GM10248 (cell line): ENCODE results near the gene COL4A6.

Experiments used
- CTCF ChIA-PET: fragments of 300-600 bp; sonication (Branson Sonifier 250); formaldehyde crosslinking; extraction: SDS; loops from one replicate; lab custom pipeline; 2021; ENCODE audit warnings: antibody characterized with exemption; lab: Yijun Ruan, JAX
- POLR2A ChIA-PET: fragments of 350-650 bp; sonication (Branson Sonifier 250); formaldehyde crosslinking; extraction: SDS; loops from one replicate; lab custom pipeline; 2020; ENCODE audit warnings: antibody characterized with exemption; lab: Yijun Ruan, JAX
- DNase-seq: peaks from one replicate; pipeline ENCODE4 v3.0.0; 2012; ENCODE audit errors: extremely low spot score
- TF ChIP-seq, protein P1 (sequence below): IDR thresholded peaks from 2 replicates; pipeline ENCODE4 v1.5.1; 2012; ENCODE audit warnings: mild to moderate bottlenecking, low read depth; ENCODE audit errors: extremely low read depth, missing control alignments, control extremely low read depth

Gene COL4A6

DNA sequence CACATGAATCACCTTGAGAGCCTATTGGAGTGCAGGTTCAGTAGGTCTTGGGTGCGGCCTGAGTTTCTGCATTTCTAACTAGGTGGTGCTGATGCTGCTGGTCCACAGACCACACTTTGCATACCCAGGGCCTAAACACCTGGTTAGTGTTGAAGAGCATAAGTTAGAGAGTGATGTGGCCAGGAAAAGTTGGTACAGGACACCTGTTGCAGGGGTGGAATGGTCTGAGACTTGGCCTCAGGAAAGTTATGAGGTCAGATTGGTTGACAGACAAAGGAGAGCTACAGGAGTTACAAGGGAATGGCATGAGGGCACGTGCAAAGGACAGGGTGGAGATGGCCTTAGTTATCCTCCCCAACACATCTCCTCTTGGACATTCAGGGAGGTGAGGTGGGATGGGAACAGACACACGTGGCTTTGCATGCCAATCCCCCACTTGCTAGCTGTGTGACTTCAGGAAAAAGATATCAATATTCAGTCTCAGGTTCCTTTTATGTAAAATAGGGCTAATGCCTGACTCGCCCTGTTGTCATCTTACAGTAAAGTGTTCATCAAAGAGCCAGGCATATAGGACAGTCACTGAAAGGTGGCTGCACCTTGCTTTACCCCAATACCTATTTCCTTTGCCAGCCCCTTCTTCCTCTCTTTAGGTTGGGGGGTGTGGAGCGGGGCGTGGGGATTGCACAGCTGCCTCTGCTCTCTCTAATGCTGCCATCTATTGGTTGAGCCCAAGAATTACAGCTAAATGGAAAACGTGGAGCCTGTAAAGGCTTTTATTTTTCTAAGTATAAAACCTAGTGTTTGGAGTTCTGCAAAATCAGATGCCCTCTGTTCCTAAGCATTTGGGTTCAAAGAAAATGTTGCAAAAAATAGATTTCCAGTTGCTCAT lies 299.2 kb downstream of the COL4A6 start:
- ChIA-PET CTCF (interaction anchor here (1.0 to 1.4 kb wide), 7 partner anchors 10 to 111 kb away, joined by 3 to 4 read pairs (median 3); no protein-coding TSS in a partner anchor), POLR2A (no interaction called here)
- TF ChIP-seq, protein P1, sequence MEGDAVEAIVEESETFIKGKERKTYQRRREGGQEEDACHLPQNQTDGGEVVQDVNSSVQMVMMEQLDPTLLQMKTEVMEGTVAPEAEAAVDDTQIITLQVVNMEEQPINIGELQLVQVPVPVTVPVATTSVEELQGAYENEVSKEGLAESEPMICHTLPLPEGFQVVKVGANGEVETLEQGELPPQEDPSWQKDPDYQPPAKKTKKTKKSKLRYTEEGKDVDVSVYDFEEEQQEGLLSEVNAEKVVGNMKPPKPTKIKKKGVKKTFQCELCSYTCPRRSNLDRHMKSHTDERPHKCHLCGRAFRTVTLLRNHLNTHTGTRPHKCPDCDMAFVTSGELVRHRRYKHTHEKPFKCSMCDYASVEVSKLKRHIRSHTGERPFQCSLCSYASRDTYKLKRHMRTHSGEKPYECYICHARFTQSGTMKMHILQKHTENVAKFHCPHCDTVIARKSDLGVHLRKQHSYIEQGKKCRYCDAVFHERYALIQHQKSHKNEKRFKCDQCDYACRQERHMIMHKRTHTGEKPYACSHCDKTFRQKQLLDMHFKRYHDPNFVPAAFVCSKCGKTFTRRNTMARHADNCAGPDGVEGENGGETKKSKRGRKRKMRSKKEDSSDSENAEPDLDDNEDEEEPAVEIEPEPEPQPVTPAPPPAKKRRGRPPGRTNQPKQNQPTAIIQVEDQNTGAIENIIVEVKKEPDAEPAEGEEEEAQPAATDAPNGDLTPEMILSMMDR: no peak
- no peak for DNase-seq

DNA sequence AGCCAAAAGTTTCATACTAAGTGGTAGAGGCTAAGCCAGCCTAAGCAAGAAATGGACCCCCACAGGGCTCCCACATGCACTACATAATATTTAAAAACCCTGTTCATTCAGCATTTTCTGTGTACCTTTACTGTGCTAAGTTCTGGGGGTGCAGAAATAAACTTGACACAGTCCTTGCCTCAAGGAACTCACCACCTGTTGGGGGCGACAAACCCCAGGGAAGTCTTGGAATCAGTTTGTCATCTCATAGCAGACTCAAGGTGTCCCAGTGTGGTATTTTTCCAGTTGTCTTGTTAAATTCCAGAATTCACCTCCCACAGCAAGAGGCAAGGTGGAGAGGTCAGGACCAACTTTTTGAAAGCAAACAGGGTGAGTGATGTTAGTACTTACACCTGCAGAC lies 303.5 kb downstream of the COL4A6 start:
- CTCF ChIA-PET: no interaction called here

DNA sequence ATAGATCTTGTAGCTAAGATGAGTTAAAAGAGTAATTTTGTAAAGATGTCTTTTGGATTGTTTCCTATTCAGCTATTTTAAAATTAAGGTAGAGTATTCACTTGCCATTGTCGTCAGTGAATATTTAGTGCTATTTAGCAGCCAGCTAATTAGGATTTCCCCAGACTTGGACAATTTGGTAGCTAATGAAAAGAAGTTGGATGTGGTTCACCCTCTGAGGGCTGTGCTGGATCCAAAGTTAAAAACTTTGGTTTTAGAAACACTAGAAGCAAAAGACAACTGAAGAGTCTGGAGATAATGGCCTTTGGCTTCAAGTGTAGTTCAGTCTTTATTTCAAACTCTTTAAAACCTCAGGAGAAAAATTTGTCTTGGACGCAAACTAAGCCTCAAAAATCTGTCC lies 305.3 kb downstream of the COL4A6 start:
- no peak for DNase-seq
- CTCF ChIA-PET: interaction anchor here (1.0 kb wide), 1 partner anchor 8 kb away, joined by 3 read pairs; no protein-coding TSS in a partner anchor
- TF ChIP-seq, protein P1: no peak
- POLR2A ChIA-PET: no interaction called here

More for the DNA sequence above, 303.5 kb downstream of the COL4A6 start:
- TF ChIP-seq, protein P1: no peak
- POLR2A ChIA-PET: no interaction called here
- no peak for DNase-seq

DNA sequence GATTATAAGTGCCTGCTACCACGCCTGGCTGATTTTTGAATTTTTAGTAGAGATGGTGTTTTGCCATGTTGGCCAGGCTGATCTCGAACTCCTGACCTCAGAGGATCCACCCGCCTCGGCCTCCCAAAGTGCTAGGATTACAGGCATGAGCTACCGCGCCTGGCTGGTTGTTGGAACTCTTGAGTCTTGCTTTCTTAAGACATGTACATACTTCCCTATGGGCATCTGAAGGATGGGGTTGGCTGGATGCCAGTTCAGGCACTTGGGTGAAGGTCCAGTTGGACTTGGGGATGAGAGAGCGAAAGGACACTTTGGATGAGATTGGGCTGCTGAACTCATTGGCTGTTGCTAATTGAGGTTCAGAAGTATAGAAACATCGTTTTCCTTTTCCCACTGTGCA lies 306.2 kb downstream of the COL4A6 start:
- POLR2A ChIA-PET: no interaction called here
- CTCF ChIA-PET: no interaction called here
- TF ChIP-seq, protein P1: no peak
- no peak for DNase-seq

DNA sequence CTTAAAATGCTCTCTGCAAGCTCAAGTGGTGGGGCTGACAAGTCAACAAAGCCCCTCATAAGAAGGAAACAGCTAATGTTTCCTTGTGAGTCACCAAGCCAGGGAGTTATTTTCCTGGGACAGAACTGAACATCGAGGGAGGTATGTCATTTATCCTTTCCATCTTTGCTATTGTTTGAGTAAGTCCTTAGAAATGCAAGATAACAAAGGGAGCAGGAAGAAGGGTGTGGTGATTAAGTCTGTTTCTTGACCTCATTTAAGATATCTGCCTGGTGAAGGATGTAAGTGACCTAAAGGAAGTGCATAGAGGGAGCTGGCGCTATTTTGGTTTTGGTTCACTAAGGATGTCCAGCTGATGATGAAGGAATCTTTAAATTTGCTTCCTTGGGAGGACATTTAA lies 306.8 kb downstream of the COL4A6 start:
- CTCF ChIA-PET: no interaction called here
- no peak for DNase-seq
- TF ChIP-seq, protein P1: no peak
- POLR2A ChIA-PET: no interaction called here

DNA sequence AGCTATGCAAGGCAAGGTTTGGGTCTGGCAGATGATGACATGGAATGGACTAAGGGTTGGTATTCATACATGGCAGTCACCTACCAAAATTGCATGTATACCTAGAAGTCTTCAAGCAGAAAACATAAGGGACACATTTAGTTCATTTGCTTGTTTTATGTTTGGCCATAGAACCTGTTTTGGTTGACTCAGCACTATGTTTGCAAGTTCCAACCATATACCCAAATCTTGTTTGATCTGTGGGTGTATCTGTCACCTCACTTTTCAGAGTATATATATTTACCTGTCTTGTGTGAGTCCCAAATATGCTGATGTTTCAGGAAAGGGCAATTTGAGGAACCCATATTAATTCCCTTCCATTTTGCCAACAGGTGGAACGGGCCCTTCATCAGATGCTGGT lies 307.3 kb downstream of the COL4A6 start:
- POLR2A ChIA-PET: no interaction called here
- CTCF ChIA-PET: no interaction called here
- no peak for DNase-seq
- TF ChIP-seq, protein P1: no peak
